ENCODE measurements around the gene EFNA5.

- TF ChIP-seq CTCF (IDR thresholded peaks at IDR 0.05) (no peak), POLR2A (IDR thresholded peaks at IDR 0.05) (no peak)
These were observed 168.6 kb downstream of the EFNA5 start for GRCh38 chr5:107501965-107502675.

Data from lower leg skin (tissue), 3 donors.